ENCODE data around the gene CIDEA.

The CIDEA gene

GRCh38 chr18:12317664-12318333 is 63.6 kb downstream of the CIDEA start:
- H3K27ac ChIP-seq: peak overlapping the region; percentile 63
- ChIA-PET POLR2A (ENCODE audit: low non-redundant PET) (no interaction called here), CTCF (no interaction called here)
- no peak for TF ChIP-seq CTCF (conservative IDR thresholded peaks at IDR 0.05; ENCODE audit: low read depth)
- no peak for DNase-seq (ENCODE audit: low spot score)

- no peak for TF ChIP-seq CTCF (conservative IDR thresholded peaks at IDR 0.05; ENCODE audit: low read depth)
- H3K27ac ChIP-seq: peak overlapping the region; percentile 63
- no peak for DNase-seq (ENCODE audit: low spot score)
- CTCF ChIA-PET: interaction anchor here (0.7 kb wide), 1 partner anchor 18 kb away, joined by 4 read pairs; no protein-coding TSS in a partner anchor
- POLR2A ChIA-PET (ENCODE audit: low non-redundant PET): no interaction called here
These were observed 64.2 kb downstream of the CIDEA start for GRCh38 chr18:12318334-12318697.

- no peak for DNase-seq (ENCODE audit: low spot score)
- TF ChIP-seq CTCF (conservative IDR thresholded peaks at IDR 0.05; ENCODE audit: low read depth): no peak
- POLR2A ChIA-PET (ENCODE audit: low non-redundant PET): interaction anchor here (1.0 kb wide), 1 partner anchor 66 kb away, joined by 6 read pairs; no protein-coding TSS in a partner anchor
- H3K27ac ChIP-seq: peak overlapping the region; percentile 63
- CTCF ChIA-PET: interaction anchor here (0.7 to 1.0 kb wide), 2 partner anchors 9 to 17 kb away, joined by 3 to 4 read pairs; no protein-coding TSS in a partner anchor
These were observed 64.7 kb downstream of the CIDEA start for GRCh38 chr18:12318857-12319256.

GRCh38 chr18:12321333-12321732 is 67.2 kb downstream of the CIDEA start:
- ChIA-PET CTCF (no interaction called here), POLR2A (ENCODE audit: low non-redundant PET) (interaction anchor here (0.8 kb wide), 1 partner anchor 12 kb away, joined by 3 read pairs; no protein-coding TSS in a partner anchor)
- no peak for DNase-seq (ENCODE audit: low spot score)
- peak overlapping the region; percentile 55 for H3K27ac ChIP-seq
- TF ChIP-seq CTCF (conservative IDR thresholded peaks at IDR 0.05; ENCODE audit: low read depth): no peak

GRCh38 chr18:12324991-12325725 is 71.0 kb downstream of the CIDEA start:
- POLR2A ChIA-PET (ENCODE audit: low non-redundant PET): no interaction called here
- CTCF ChIA-PET: interaction anchor here (0.6 to 0.7 kb wide), 3 partner anchors 11 to 46 kb away, joined by 3 read pairs; no protein-coding TSS in a partner anchor
- peak overlapping the region; percentile 42 for H3K27ac ChIP-seq
- no peak for TF ChIP-seq CTCF (conservative IDR thresholded peaks at IDR 0.05; ENCODE audit: low read depth)
- no peak for DNase-seq (ENCODE audit: low spot score)

GRCh38 chr18:12325726-12326245 is 71.6 kb downstream of the CIDEA start:
- DNase-seq (ENCODE audit: low spot score): no peak
- no peak overlapping the region for H3K27ac ChIP-seq
- ChIA-PET POLR2A (ENCODE audit: low non-redundant PET) (no interaction called here), CTCF (interaction anchor here (0.6 kb wide), 2 partner anchors 26 to 51 kb away, joined by 3 read pairs; no protein-coding TSS in a partner anchor)
- no peak for TF ChIP-seq CTCF (conservative IDR thresholded peaks at IDR 0.05; ENCODE audit: low read depth)
